Uterus (tissue), 2 donors: ENCODE measurements around the gene ADH5.

ENCODE experiments used
- POLR2A ChIP-seq, 2 donors: fragments of 450-650 bp; IDR thresholded peaks; one replicate each; pipeline ENCODE4 v1.6.1; 2016; ENCODE audit warnings: antibody characterized with exemption in 2 of 2, mild to moderate bottlenecking in 1 of 2, moderate library complexity in 1 of 2
- TF ChIP-seq, protein P1 (sequence below), 4 experiments: fragments of 200-600 bp in 2 of 4; fragments of 450-650 bp in 2 of 4; sonication (generic) in 2 of 4; IDR thresholded peaks; one replicate each; pipeline ENCODE4 v1.5.1; 2016 to 2019; ENCODE audit warnings: antibody characterized with exemption in 4 of 4, mild to moderate bottlenecking in 2 of 4, moderate library complexity in 1 of 4

DNA sequence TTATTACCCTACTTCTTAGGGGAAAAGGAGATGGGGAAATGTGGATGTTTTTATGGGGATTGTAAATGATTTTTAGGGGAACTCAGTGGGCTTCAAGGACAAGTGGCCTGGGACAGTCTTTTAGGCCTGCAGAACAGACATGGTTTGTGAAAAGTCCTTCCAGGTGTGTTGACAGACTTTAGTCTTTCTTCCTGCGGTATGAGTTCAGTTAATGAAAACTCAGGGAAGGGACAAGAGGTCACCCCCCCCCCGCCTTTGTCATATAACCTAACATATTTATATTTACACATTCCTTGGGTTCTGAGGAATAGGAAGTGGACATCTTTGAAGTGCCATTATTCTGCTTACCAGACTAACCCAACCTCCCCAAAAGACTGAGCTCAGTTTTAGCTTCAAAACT lies 61.3 kb downstream of the ADH5 start:
- TF ChIP-seq POLR2A (IDR thresholded peaks at IDR 0.05), result no peak
- TF ChIP-seq, protein P1, sequence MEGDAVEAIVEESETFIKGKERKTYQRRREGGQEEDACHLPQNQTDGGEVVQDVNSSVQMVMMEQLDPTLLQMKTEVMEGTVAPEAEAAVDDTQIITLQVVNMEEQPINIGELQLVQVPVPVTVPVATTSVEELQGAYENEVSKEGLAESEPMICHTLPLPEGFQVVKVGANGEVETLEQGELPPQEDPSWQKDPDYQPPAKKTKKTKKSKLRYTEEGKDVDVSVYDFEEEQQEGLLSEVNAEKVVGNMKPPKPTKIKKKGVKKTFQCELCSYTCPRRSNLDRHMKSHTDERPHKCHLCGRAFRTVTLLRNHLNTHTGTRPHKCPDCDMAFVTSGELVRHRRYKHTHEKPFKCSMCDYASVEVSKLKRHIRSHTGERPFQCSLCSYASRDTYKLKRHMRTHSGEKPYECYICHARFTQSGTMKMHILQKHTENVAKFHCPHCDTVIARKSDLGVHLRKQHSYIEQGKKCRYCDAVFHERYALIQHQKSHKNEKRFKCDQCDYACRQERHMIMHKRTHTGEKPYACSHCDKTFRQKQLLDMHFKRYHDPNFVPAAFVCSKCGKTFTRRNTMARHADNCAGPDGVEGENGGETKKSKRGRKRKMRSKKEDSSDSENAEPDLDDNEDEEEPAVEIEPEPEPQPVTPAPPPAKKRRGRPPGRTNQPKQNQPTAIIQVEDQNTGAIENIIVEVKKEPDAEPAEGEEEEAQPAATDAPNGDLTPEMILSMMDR (IDR thresholded peaks at IDR 0.05), result no peak
